ENCODE measurements around the gene ZNF232.
"Not testable (repeated sequence)": the region's sequence is repeated elsewhere in the genome, so short reads cannot be mapped to it uniquely, and the experiment has no call there.

Gene ZNF232

DNA sequence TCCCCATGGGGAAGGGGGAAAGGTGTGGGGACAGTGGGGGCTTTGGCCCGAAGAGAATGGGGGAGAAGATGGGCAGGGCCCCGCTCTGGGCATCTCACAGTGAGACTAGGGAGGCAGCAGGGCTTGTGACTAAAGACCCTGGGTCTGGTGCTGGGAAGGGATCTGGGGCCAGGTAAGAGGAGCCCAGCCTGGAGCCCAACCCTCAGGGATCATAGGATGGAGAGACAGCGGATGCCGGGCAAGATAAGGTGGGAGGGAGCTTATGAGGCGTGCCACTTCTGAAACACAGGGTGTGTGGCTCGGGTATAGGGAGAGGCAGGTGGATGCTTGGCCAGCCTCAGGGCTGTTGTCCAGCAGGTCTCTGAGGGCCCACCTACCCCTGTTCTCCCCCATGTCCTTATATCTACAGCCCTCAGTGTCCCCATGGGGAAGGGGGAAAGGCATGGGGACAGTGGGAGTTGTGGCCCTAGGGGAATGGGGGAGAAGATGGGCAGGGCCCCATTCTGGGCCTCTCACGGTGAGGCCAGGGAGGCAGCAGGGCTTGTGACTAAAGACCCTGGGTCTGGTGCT, 19.6 kb upstream of the ZNF232 start:
- WGBS, result 88% methylated on average over 7 of the region's 7 CpGs
- Histone ChIP-seq H2AK5ac (ENCODE audit: low read length, severe bottlenecking) (no peak overlapping the region), H3K18ac (ENCODE audit: low read depth in 1 of 2, low read length in 2 of 2) (no peak overlapping the region), H3K14ac (ENCODE audit: low read length in 2 of 2) (no peak overlapping the region), H4K8ac (ENCODE audit: low read length) (no peak overlapping the region), H3K27me3 (ENCODE audit: control insufficient read depth in 1 of 2, insufficient read depth in 1 of 2, low read length in 2 of 2) (peaks cover 3 to 21% of the 10 kb centered on the region in 2 experiments), H2BK15ac (ENCODE audit: low read depth, poor library complexity, severe bottlenecking) (no peak overlapping the region), H3K23ac (ENCODE audit: low read length in 2 of 2) (no peak overlapping the region), H2AFZ (ENCODE audit: low read depth, low read length) (no peak overlapping the region), H3K4me3 (ENCODE audit: insufficient read depth in 1 of 2, low read depth in 1 of 2, low read length in 2 of 2) (no peak overlapping the region), H3K36me3 (ENCODE audit: control insufficient read depth in 1 of 2, insufficient read depth in 2 of 2, low read depth in 1 of 2, low read length in 2 of 2) (no peaks in the 10 kb centered on the region), H4K91ac (ENCODE audit: low read length) (no peak overlapping the region), H3K9me3 (ENCODE audit: control insufficient read depth, low read length) (no peaks in the 10 kb centered on the region), H2BK120ac (ENCODE audit: low read depth, low read length) (no peak overlapping the region), H3K9ac (ENCODE audit: low read length) (no peak overlapping the region), H3K4ac (ENCODE audit: low read depth in 1 of 2, low read length in 2 of 2) (no peak overlapping the region), H2BK12ac (ENCODE audit: low read length in 2 of 2) (no peak overlapping the region), H3K27ac (ENCODE audit: low read length, poor library complexity, severe bottlenecking) (no peak overlapping the region), H3K79me1 (replicated peaks; ENCODE audit: low read length, poor library complexity, severe bottlenecking) (no peaks in the 10 kb centered on the region), H2BK5ac (ENCODE audit: low read depth, low read length, poor library complexity, severe bottlenecking) (no peak overlapping the region), H3K4me1 (ENCODE audit: control insufficient read depth, insufficient read depth, low read depth, low read length) (no peaks in the 10 kb centered on the region), H3K4me2 (ENCODE audit: low read length, poor library complexity, severe bottlenecking) (no peak overlapping the region)
- DNase-seq, result no peak

- not testable (repeated sequence) for H3K23ac ChIP-seq (ENCODE audit: low read length in 2 of 2); H3K14ac ChIP-seq (ENCODE audit: low read length in 2 of 2); H3K18ac ChIP-seq (ENCODE audit: low read depth in 1 of 2, low read length in 2 of 2); H3K9me3 ChIP-seq (ENCODE audit: control insufficient read depth, low read length); H4K91ac ChIP-seq (ENCODE audit: low read length); H3K4me1 ChIP-seq (ENCODE audit: control insufficient read depth, insufficient read depth, low read depth, low read length); H4K8ac ChIP-seq (ENCODE audit: low read length); H3K36me3 ChIP-seq (ENCODE audit: control insufficient read depth in 1 of 2, insufficient read depth in 2 of 2, low read depth in 1 of 2, low read length in 2 of 2); H2BK5ac ChIP-seq (ENCODE audit: low read depth, low read length, poor library complexity, severe bottlenecking); H2BK15ac ChIP-seq (ENCODE audit: low read depth, poor library complexity, severe bottlenecking); H3K4me2 ChIP-seq (ENCODE audit: low read length, poor library complexity, severe bottlenecking); H3K27ac ChIP-seq (ENCODE audit: low read length, poor library complexity, severe bottlenecking); H2AK5ac ChIP-seq (ENCODE audit: low read length, severe bottlenecking); H3K79me1 ChIP-seq (replicated peaks; ENCODE audit: low read length, poor library complexity, severe bottlenecking); H3K9ac ChIP-seq (ENCODE audit: low read length); H2AFZ ChIP-seq (ENCODE audit: low read depth, low read length); H2BK12ac ChIP-seq (ENCODE audit: low read length in 2 of 2); H2BK120ac ChIP-seq (ENCODE audit: low read depth, low read length); H3K4me3 ChIP-seq (ENCODE audit: insufficient read depth in 1 of 2, low read depth in 1 of 2, low read length in 2 of 2); DNase-seq; H3K4ac ChIP-seq (ENCODE audit: low read depth in 1 of 2, low read length in 2 of 2)
- 86% methylated on average over 5 of the region's 5 CpGs for WGBS
- peaks cover 3 to 24% of the 10 kb centered on the region in 2 experiments for H3K27me3 ChIP-seq (ENCODE audit: control insufficient read depth in 1 of 2, insufficient read depth in 1 of 2, low read length in 2 of 2)
These were observed 19.0 kb upstream of the ZNF232 start for GRCh38 chr17:5130687-5131086.

DNA sequence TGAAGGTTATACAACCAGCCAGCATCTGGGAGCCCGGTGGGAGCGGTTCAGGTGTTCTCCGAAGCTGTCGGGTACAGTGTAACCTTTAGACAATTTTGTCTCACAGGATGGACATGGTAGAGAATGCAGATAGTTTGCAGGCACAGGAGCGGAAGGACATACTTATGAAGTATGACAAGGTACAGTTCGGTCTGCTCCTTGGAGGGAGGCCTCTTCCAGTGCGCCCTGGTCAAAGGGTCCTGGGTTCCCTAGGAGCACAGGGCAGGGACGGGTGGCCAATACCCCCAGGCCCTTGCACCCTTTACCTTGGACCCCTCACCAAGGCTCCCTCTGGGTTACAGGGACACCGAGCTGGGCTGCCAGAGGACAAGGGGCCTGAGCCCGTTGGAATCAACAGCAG, 18.6 kb upstream of the ZNF232 start:
- not testable (repeated sequence) for H3K18ac ChIP-seq (ENCODE audit: low read depth in 1 of 2, low read length in 2 of 2); H3K9me3 ChIP-seq (ENCODE audit: control insufficient read depth, low read length); H3K14ac ChIP-seq (ENCODE audit: low read length in 2 of 2); H3K4me2 ChIP-seq (ENCODE audit: low read length, poor library complexity, severe bottlenecking); H2AK5ac ChIP-seq (ENCODE audit: low read length, severe bottlenecking); H4K8ac ChIP-seq (ENCODE audit: low read length); H3K4me3 ChIP-seq (ENCODE audit: insufficient read depth in 1 of 2, low read depth in 1 of 2, low read length in 2 of 2); H4K91ac ChIP-seq (ENCODE audit: low read length); DNase-seq; H3K9ac ChIP-seq (ENCODE audit: low read length); H3K4me1 ChIP-seq (ENCODE audit: control insufficient read depth, insufficient read depth, low read depth, low read length); H3K23ac ChIP-seq (ENCODE audit: low read length in 2 of 2); H3K36me3 ChIP-seq (ENCODE audit: control insufficient read depth in 1 of 2, insufficient read depth in 2 of 2, low read depth in 1 of 2, low read length in 2 of 2); H3K27ac ChIP-seq (ENCODE audit: low read length, poor library complexity, severe bottlenecking); H2AFZ ChIP-seq (ENCODE audit: low read depth, low read length); H3K4ac ChIP-seq (ENCODE audit: low read depth in 1 of 2, low read length in 2 of 2); H3K79me1 ChIP-seq (replicated peaks; ENCODE audit: low read length, poor library complexity, severe bottlenecking); H2BK120ac ChIP-seq (ENCODE audit: low read depth, low read length); H2BK12ac ChIP-seq (ENCODE audit: low read length in 2 of 2); H2BK5ac ChIP-seq (ENCODE audit: low read depth, low read length, poor library complexity, severe bottlenecking)
- peak overlapping the region; percentile 5 for H2BK15ac ChIP-seq (ENCODE audit: low read depth, poor library complexity, severe bottlenecking)
- peaks cover 3 to 24% of the 10 kb centered on the region in 2 experiments for H3K27me3 ChIP-seq (ENCODE audit: control insufficient read depth in 1 of 2, insufficient read depth in 1 of 2, low read length in 2 of 2)
- 93% methylated on average over 10 of the region's 10 CpGs for WGBS

DNA sequence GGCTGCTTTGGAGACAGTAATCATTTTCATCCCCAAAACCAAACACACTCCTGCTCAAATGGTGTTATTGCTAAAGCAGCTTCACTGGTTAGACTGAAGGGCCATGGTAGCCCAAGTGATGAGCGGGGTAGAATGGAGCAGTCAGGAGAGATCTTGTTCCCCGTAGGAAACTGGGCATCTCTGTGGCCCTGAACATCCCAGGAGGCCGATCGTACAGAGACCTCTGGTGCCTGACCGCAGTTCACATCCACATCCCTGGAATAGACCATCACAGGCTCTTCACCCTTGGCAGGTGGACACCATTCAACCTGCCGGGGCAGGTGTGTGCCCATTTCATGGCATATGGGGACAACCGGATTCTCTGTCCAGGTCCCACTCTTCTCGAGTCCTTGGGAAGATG, 18.1 kb upstream of the ZNF232 start:
- not testable (repeated sequence) for H3K9me3 ChIP-seq (ENCODE audit: control insufficient read depth, low read length); H2BK15ac ChIP-seq (ENCODE audit: low read depth, poor library complexity, severe bottlenecking); H2AFZ ChIP-seq (ENCODE audit: low read depth, low read length); H4K91ac ChIP-seq (ENCODE audit: low read length); H3K4me1 ChIP-seq (ENCODE audit: control insufficient read depth, insufficient read depth, low read depth, low read length); H3K4me3 ChIP-seq (ENCODE audit: insufficient read depth in 1 of 2, low read depth in 1 of 2, low read length in 2 of 2); DNase-seq; H3K36me3 ChIP-seq (ENCODE audit: control insufficient read depth in 1 of 2, insufficient read depth in 2 of 2, low read depth in 1 of 2, low read length in 2 of 2); H2BK12ac ChIP-seq (ENCODE audit: low read length in 2 of 2); H3K4me2 ChIP-seq (ENCODE audit: low read length, poor library complexity, severe bottlenecking); H3K79me1 ChIP-seq (replicated peaks; ENCODE audit: low read length, poor library complexity, severe bottlenecking); H3K27ac ChIP-seq (ENCODE audit: low read length, poor library complexity, severe bottlenecking); H2AK5ac ChIP-seq (ENCODE audit: low read length, severe bottlenecking); H4K8ac ChIP-seq (ENCODE audit: low read length); H3K9ac ChIP-seq (ENCODE audit: low read length); H3K14ac ChIP-seq (ENCODE audit: low read length in 2 of 2); H3K23ac ChIP-seq (ENCODE audit: low read length in 2 of 2); H3K4ac ChIP-seq (ENCODE audit: low read depth in 1 of 2, low read length in 2 of 2); H2BK5ac ChIP-seq (ENCODE audit: low read depth, low read length, poor library complexity, severe bottlenecking); H3K18ac ChIP-seq (ENCODE audit: low read depth in 1 of 2, low read length in 2 of 2); H2BK120ac ChIP-seq (ENCODE audit: low read depth, low read length)
- peaks cover 4 to 27% of the 10 kb centered on the region in 2 experiments for H3K27me3 ChIP-seq (ENCODE audit: control insufficient read depth in 1 of 2, insufficient read depth in 1 of 2, low read length in 2 of 2)
- WGBS, result 87% methylated on average over 8 of the region's 8 CpGs

All from mesenchymal stem cell (in vitro differentiated cells and primary cell).